A172 (cell line): ENCODE results near the gene ARAP2. TPM values are rescaled to one million over a fixed set of nuclear protein-coding genes. Genes with fewer than 3 reads are reported as not detected.

Source experiments
- DNase-seq: peaks from one replicate; pipeline ENCODE4 v3.0.0-alpha.2; 2015; ENCODE audit warnings: low spot score
- total RNA-seq: library from RNA; depleted of rRNA; stranded (reverse); fragments of >200 nt; shearing (Covaris generic); gene quantifications from 2 replicates; pipeline ENCODE4 v1.2.3, GENCODE V29; 2014; rRNA removed

ARAP2 gene
- total RNA-seq, 1 experiment from 2014 or later: 26.9 TPM

GRCh38 chr4:36042122-36042970, 202.0 kb downstream of the ARAP2 start:
- no peak for DNase-seq

GRCh38 chr4:36041340-36041739, 203.0 kb downstream of the ARAP2 start:
- no peak for DNase-seq

GRCh38 chr4:36039026-36039425, 205.3 kb downstream of the ARAP2 start:
- peak; percentile 37 for DNase-seq

GRCh38 chr4:36038491-36038890, 205.8 kb downstream of the ARAP2 start:
- DNase-seq: no peak

- no peak for DNase-seq
Measured at GRCh38 chr4:36037127-36037526, 207.2 kb downstream of the ARAP2 start.

- DNase-seq: no peak
Measured at GRCh38 chr4:36029951-36030350, 214.4 kb downstream of the ARAP2 start.

GRCh38 chr4:36027203-36027602, 217.1 kb downstream of the ARAP2 start:
- DNase-seq: no peak

- DNase-seq: no peak
Measured at GRCh38 chr4:36026348-36026880, 217.9 kb downstream of the ARAP2 start.

- no peak for DNase-seq
Measured at GRCh38 chr4:36024901-36025660, 219.2 kb downstream of the ARAP2 start.

- DNase-seq: no peak
Measured at GRCh38 chr4:36020351-36020750, 224.0 kb downstream of the ARAP2 start.

Other genes with a start within 250 kb of the ARAP2 start
- not detected in 2 replicates for gene DTHD1, start 37.1 kb upstream of the ARAP2 start, total RNA-seq